MM.1S (cell line): ENCODE measurements around the gene PHF3.

Source experiments
- DNase-seq: peaks from one replicate; pipeline ENCODE4 v3.0.0-alpha.2; 2015
- H2AFZ ChIP-seq: fragments of 300-600 bp; sonication (generic); 2 replicates; pipeline ENCODE4 v1.6.0; 2016; ENCODE audit warnings: antibody characterized with exemption, low read length
- H3F3A ChIP-seq: fragments of 300-600 bp; sonication (generic); 2 replicates; pipeline ENCODE4 v1.6.1; 2016; ENCODE audit warnings: mild to moderate bottlenecking, antibody characterized with exemption, low read length, moderate library complexity, mixed read lengths; ENCODE audit not compliant: insufficient read depth
- H3K27ac ChIP-seq: fragments of 300-600 bp; sonication (generic); 2 replicates; pipeline ENCODE4 v1.5.1; 2016; ENCODE audit warnings: mild to moderate bottlenecking, low read length
- H3K27me3 ChIP-seq: fragments of 300-600 bp; sonication (generic); replicated peaks from 2 replicates; pipeline ENCODE4 v1.6.0; 2016; ENCODE audit warnings: low read length; ENCODE audit not compliant: insufficient read depth
- H3K36me3 ChIP-seq: fragments of 300-600 bp; sonication (generic); replicated peaks from 2 replicates; pipeline ENCODE4 v1.6.1; 2016; ENCODE audit warnings: mild to moderate bottlenecking, low read length, mixed read lengths; ENCODE audit not compliant: insufficient read depth
- H3K4me1 ChIP-seq: fragments of 300-600 bp; sonication (generic); 2 replicates; pipeline ENCODE4 v1.6.1; 2016; ENCODE audit warnings: low read length, mixed read lengths
- H3K4me2 ChIP-seq: fragments of 300-600 bp; sonication (generic); 2 replicates; pipeline ENCODE4 v1.6.0; 2016; ENCODE audit warnings: low read depth, low read length
- H3K4me3 ChIP-seq: fragments of 300-600 bp; sonication (generic); 2 replicates; pipeline ENCODE4 v1.5.1; 2016; ENCODE audit warnings: low read length, mixed read lengths
- H3K79me2 ChIP-seq: fragments of 300-600 bp; sonication (generic); 2 replicates; pipeline ENCODE4 v1.6.1; 2016; ENCODE audit warnings: mixed run types, low read length, mixed read lengths
- H3K9ac ChIP-seq: fragments of 300-600 bp; sonication (generic); 2 replicates; pipeline ENCODE4 v1.6.1; 2016; ENCODE audit warnings: low read length, mixed read lengths
- H3K9me2 ChIP-seq: fragments of 300-600 bp; sonication (generic); replicated peaks from 2 replicates; pipeline ENCODE4 v1.6.1; 2016; ENCODE audit warnings: mild to moderate bottlenecking, low read length, mixed read lengths; ENCODE audit not compliant: insufficient read depth
- H3K9me3 ChIP-seq: fragments of 300-600 bp; sonication (generic); replicated peaks from 2 replicates; pipeline ENCODE4 v1.6.1; 2016; ENCODE audit warnings: mild to moderate bottlenecking, low read length, mixed read lengths; ENCODE audit not compliant: insufficient read depth
- H4K20me1 ChIP-seq: fragments of 300-600 bp; sonication (generic); 2 replicates; pipeline ENCODE4 v1.6.1; 2016; ENCODE audit warnings: mild to moderate bottlenecking, low read length, moderate library complexity, mixed read lengths; ENCODE audit not compliant: insufficient read depth
- CTCF ChIP-seq: fragments of 300-600 bp; sonication (generic); IDR thresholded peaks from 2 replicates; pipeline ENCODE4 v1.5.1; 2016; ENCODE audit warnings: antibody characterized with exemption, low read length, mixed read lengths
- EZH2 ChIP-seq: fragments of 300-600 bp; sonication (generic); optimal IDR thresholded peaks from 2 replicates; pipeline ENCODE3; 2017; ENCODE audit warnings: low read depth, mild to moderate bottlenecking, antibody characterized with exemption, low read length, mixed read lengths
- EZH2phosphoT487 ChIP-seq: fragments of 300-600 bp; sonication (generic); IDR thresholded peaks from 2 replicates; pipeline ENCODE4 v1.6.1; 2018; ENCODE audit warnings: antibody characterized with exemption, low read length

The PHF3 gene

GRCh38 chr6:63672582-63673129, 37.1 kb downstream of the PHF3 start:
- Histone ChIP-seq H3K27ac (no peak overlapping the region), H3F3A (no peaks in the 10 kb centered on the region), H3K9ac (no peak overlapping the region), H3K9me3 (no peaks in the 10 kb centered on the region), H3K4me3 (no peak overlapping the region), H4K20me1 (no peaks in the 10 kb centered on the region), H2AFZ (no peak overlapping the region), H3K36me3 (no peaks in the 10 kb centered on the region; the same call in 1 of the 2 replicates), H3K9me2 (no peaks in the 10 kb centered on the region), H3K27me3 (no peaks in the 10 kb centered on the region), H3K4me1 (no peaks in the 10 kb centered on the region), H3K4me2 (no peak overlapping the region), H3K79me2 (peaks cover 97% of the 10 kb centered on the region)
- TF ChIP-seq EZH2phosphoT487: no peak
- TF ChIP-seq EZH2: no peak
- TF ChIP-seq CTCF: no peak
- no peak for DNase-seq

- Histone ChIP-seq H3K9me2 (no peaks in the 10 kb centered on the region), H3K9ac (no peak overlapping the region), H3K27me3 (no peaks in the 10 kb centered on the region), H2AFZ (no peak overlapping the region), H3K4me3 (no peak overlapping the region), H3K36me3 (no peaks in the 10 kb centered on the region; the same call in 1 of the 2 replicates), H3K9me3 (no peaks in the 10 kb centered on the region), H3K4me2 (no peak overlapping the region), H3K4me1 (no peaks in the 10 kb centered on the region), H3F3A (no peaks in the 10 kb centered on the region), H3K27ac (no peak overlapping the region), H3K79me2 (peaks cover 94% of the 10 kb centered on the region), H4K20me1 (no peaks in the 10 kb centered on the region)
- TF ChIP-seq CTCF: no peak
- TF ChIP-seq EZH2phosphoT487: no peak
- no peak for TF ChIP-seq EZH2
- no peak for DNase-seq
Measured at GRCh38 chr6:63673692-63674091, 38.1 kb downstream of the PHF3 start.

- Histone ChIP-seq H3K79me2 (peaks cover 94% of the 10 kb centered on the region), H3K9me3 (no peaks in the 10 kb centered on the region), H3K27ac (no peak overlapping the region), H3K9ac (no peak overlapping the region), H3K36me3 (no peaks in the 10 kb centered on the region; the same call in 1 of the 2 replicates), H3F3A (no peaks in the 10 kb centered on the region), H3K4me2 (no peak overlapping the region), H3K27me3 (no peaks in the 10 kb centered on the region), H2AFZ (no peak overlapping the region), H4K20me1 (no peaks in the 10 kb centered on the region), H3K4me1 (no peaks in the 10 kb centered on the region), H3K9me2 (no peaks in the 10 kb centered on the region), H3K4me3 (no peak overlapping the region)
- no peak for DNase-seq
- TF ChIP-seq EZH2 (no peak), CTCF (no peak), EZH2phosphoT487 (no peak)
Measured at GRCh38 chr6:63674635-63675034, 39.0 kb downstream of the PHF3 start.
